Ishikawa (cell line): Measurements from ENCODE around the gene MAP1LC3B2.

Experiments used
- CEBPB ChIP-seq: IDR thresholded peaks from 2 replicates; pipeline ENCODE4 v1.6.1; 2012
- CREB1 ChIP-seq: IDR thresholded peaks from 2 replicates; pipeline ENCODE4 v1.6.1; 2012; ENCODE audit warnings: low read depth
- EGR1 ChIP-seq: IDR thresholded peaks from 2 replicates; pipeline ENCODE4 v1.6.1; 2012
- EP300 ChIP-seq: IDR thresholded peaks from 2 replicates; pipeline ENCODE4 v1.6.1; 2012; ENCODE audit warnings: borderline replicate concordance
- FOXM1 ChIP-seq: IDR thresholded peaks from 2 replicates; pipeline ENCODE4 v1.6.1; 2012; ENCODE audit warnings: low read depth, borderline replicate concordance
- NFIC ChIP-seq: IDR thresholded peaks from 2 replicates; pipeline ENCODE4 v1.6.1; 2012
- RAD21 ChIP-seq: IDR thresholded peaks from 2 replicates; pipeline ENCODE4 v1.6.1; 2012; ENCODE audit warnings: low read depth
- REST ChIP-seq: IDR thresholded peaks from 2 replicates; pipeline ENCODE4 v1.6.1; 2012; ENCODE audit warnings: low read depth, mild to moderate bottlenecking
- TAF1 ChIP-seq: IDR thresholded peaks from 2 replicates; pipeline ENCODE4 v1.6.1; 2012; ENCODE audit warnings: low read depth, mild to moderate bottlenecking
- TCF12 ChIP-seq: IDR thresholded peaks from 2 replicates; pipeline ENCODE4 v1.6.1; 2012; ENCODE audit warnings: low read depth
- TEAD4 ChIP-seq: IDR thresholded peaks from 2 replicates; pipeline ENCODE4 v1.6.1; 2012
- USF1 ChIP-seq: IDR thresholded peaks from 2 replicates; pipeline ENCODE4 v1.6.1; 2012
- YY1 ChIP-seq: IDR thresholded peaks from 2 replicates; pipeline ENCODE4 v1.6.1; 2012; ENCODE audit warnings: low read depth
- ZBTB7A ChIP-seq: IDR thresholded peaks from 2 replicates; pipeline ENCODE4 v1.6.1; 2012; ENCODE audit warnings: low read depth
- TF ChIP-seq, protein P1 (sequence below): IDR thresholded peaks from 2 replicates; pipeline ENCODE4 v1.6.1; 2012

The MAP1LC3B2 gene

GRCh38 chr12:116541547-116542344 is 17.4 kb upstream of the MAP1LC3B2 start:
- TF ChIP-seq TEAD4 = no peak
- TF ChIP-seq TAF1 = no peak
- TF ChIP-seq YY1 = no peak
- TF ChIP-seq CREB1 = no peak
- TF ChIP-seq NFIC = no peak
- no peak for TF ChIP-seq REST
- TF ChIP-seq RAD21 = no peak
- TF ChIP-seq, protein P1, sequence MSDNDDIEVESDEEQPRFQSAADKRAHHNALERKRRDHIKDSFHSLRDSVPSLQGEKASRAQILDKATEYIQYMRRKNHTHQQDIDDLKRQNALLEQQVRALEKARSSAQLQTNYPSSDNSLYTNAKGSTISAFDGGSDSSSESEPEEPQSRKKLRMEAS = no peak
- TF ChIP-seq EGR1 = no peak
- no peak for TF ChIP-seq ZBTB7A
- TF ChIP-seq TCF12 = no peak
- TF ChIP-seq FOXM1 = no peak
- no peak for TF ChIP-seq USF1
- TF ChIP-seq CEBPB = no peak
- TF ChIP-seq EP300 = no peak

- TF ChIP-seq USF1 = no peak
- no peak for TF ChIP-seq CEBPB
- no peak for TF ChIP-seq EP300
- TF ChIP-seq FOXM1 = no peak
- no peak for TF ChIP-seq ZBTB7A
- no peak for TF ChIP-seq TCF12
- TF ChIP-seq RAD21 = no peak
- TF ChIP-seq, protein P1 = no peak
- no peak for TF ChIP-seq TAF1
- no peak for TF ChIP-seq TEAD4
- TF ChIP-seq NFIC = no peak
- TF ChIP-seq REST = no peak
- no peak for TF ChIP-seq YY1
- TF ChIP-seq EGR1 = no peak
- TF ChIP-seq CREB1 = no peak
Measured at GRCh38 chr12:116542345-116542956, 16.7 kb upstream of the MAP1LC3B2 start.

DNA sequence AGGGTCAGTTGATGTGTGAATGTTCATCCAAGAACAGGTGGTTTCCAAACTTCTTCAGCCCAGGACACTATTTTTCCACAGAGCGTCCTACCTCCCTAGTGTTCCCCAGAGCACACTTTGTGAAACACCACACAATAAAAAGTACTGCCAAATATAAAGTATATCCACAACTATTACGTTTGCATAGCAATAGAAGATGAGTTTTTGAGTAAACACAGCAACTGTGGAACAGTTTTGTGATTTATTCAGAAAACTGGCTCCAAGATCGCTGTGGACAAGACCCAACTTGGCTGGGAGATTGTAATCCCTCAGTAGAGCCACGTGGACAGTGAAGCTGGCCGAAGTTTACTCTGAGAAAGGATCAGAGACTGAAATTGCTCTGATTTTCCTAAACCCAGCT is 14.5 kb upstream of the MAP1LC3B2 start:
- TF ChIP-seq CEBPB = no peak

- TF ChIP-seq EP300 (no peak), TEAD4 (no peak)
- TF ChIP-seq, protein P1 = no peak
Measured at GRCh38 chr12:116545144-116545543, 14.0 kb upstream of the MAP1LC3B2 start.

- TF ChIP-seq ZBTB7A = no peak
- no peak for TF ChIP-seq TAF1
- TF ChIP-seq EGR1 = no peak
- TF ChIP-seq, protein P1 = no peak
- no peak for TF ChIP-seq CREB1
- TF ChIP-seq RAD21 = no peak
- no peak for TF ChIP-seq USF1
- TF ChIP-seq NFIC = no peak
Measured at GRCh38 chr12:116545936-116546335, 13.2 kb upstream of the MAP1LC3B2 start.
